GM21515 (cell line): Measurements from ENCODE around the gene PRKAR1B.

ENCODE experiments used
- ATAC-seq: cut with Tn5 transposase; IDR thresholded peaks from one replicate; pipeline ENCODE4 v1.9.1; 2021; ENCODE audit not compliant: unreplicated experiment

PRKAR1B gene

DNA sequence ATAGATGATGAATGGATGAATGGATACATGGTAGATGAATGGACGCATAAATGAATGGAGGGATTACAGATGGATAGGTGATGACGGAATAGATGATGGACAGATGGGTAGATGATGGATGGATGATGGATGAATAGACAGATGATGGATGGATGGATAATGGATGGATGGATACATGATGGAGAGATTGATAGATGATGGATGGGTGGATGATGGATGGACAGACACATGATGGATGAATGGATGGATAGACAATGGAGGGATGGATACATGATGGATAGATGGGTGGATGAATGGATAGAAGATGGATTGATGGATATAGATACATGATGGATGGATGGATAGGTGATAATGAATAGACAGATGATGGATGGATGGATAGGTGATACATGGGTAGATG lies 198.6 kb downstream of the PRKAR1B start:
- no peak for ATAC-seq

DNA sequence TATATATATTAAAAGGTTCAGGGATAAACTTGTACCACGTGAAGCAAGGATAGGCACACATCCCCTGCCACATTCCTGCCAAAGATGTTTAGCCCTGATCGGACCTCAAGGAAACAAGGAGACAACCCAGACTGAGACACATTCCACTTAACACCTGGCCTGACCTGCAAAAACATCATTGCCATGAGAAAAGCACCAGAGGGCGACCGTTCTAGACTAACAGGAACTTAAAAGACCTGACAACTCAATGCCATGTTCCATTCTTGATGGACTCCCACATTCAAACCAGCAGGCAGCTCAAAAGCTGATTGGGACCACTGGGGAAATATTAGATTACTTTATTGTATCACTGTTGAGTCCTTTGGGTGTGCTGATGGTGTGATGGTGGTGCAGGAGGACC lies 199.4 kb downstream of the PRKAR1B start:
- no peak for ATAC-seq

DNA sequence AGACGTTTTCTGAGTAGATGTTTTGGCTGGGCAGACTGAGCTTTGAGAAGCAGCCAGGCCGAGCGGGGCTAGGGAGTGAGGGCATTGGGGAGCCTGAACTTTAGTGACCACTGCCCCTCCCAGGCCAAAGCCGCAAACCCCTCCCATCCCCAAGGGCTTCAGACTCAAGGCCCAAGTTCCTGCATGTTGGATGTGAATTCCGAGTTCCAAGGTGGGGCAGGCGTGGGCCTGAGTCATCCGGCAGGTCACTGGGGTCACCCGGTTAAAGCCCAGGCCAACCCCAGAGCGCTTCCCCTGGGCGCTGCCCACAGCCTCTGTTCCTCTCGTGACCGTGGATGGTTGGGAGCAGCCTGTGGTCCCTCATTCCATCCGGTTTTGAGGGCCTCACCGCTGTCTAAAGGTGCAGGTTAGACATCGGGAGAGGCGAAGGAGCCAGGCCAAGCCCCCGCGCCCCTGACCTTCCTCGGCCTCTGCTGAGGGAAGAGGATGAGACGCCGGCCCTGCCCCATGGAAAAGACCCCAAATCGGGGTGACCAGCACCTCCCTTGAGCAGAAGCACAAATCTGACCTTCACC lies 200.5 kb downstream of the PRKAR1B start:
- ATAC-seq, result no peak

DNA sequence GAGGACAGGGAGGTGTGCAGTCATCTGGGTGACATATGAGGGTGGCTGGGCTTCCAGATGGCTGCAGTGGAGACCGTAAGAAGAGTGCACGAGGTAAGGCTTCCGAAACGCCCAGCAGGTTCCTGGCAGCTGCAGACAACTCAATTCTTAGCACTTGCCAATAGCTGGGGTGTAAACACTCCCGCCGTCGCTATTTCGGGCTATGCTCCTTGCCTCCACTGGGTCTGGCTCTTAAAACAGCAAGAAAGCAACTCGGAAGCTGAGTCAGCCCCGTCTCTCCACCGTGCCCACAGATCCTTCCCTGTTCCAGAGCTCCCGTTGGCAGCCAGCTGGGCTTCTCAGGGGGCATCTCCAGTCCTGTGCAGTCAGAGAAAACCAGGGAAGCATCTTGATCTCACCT lies 201.3 kb downstream of the PRKAR1B start:
- no peak for ATAC-seq

DNA sequence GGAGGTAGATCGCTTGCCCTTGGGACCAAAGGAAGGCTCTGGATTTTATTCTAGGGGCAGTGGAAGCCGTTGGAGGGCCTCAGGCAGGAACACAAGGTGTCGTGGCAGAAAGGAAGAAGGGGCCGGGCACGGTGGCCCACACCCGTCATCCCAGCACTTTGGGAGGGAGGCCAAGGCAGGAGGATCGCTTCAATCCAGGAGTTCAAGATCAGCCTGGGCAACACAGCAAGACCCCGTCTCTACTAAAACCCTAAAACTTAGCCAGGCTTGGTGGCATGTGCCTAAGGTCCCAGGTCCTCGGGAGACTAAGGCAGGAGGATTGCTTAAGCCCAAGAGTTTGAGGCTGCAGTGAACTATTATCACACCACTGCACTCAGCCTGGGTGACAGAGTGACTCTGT lies 202.3 kb downstream of the PRKAR1B start:
- no peak for ATAC-seq

DNA sequence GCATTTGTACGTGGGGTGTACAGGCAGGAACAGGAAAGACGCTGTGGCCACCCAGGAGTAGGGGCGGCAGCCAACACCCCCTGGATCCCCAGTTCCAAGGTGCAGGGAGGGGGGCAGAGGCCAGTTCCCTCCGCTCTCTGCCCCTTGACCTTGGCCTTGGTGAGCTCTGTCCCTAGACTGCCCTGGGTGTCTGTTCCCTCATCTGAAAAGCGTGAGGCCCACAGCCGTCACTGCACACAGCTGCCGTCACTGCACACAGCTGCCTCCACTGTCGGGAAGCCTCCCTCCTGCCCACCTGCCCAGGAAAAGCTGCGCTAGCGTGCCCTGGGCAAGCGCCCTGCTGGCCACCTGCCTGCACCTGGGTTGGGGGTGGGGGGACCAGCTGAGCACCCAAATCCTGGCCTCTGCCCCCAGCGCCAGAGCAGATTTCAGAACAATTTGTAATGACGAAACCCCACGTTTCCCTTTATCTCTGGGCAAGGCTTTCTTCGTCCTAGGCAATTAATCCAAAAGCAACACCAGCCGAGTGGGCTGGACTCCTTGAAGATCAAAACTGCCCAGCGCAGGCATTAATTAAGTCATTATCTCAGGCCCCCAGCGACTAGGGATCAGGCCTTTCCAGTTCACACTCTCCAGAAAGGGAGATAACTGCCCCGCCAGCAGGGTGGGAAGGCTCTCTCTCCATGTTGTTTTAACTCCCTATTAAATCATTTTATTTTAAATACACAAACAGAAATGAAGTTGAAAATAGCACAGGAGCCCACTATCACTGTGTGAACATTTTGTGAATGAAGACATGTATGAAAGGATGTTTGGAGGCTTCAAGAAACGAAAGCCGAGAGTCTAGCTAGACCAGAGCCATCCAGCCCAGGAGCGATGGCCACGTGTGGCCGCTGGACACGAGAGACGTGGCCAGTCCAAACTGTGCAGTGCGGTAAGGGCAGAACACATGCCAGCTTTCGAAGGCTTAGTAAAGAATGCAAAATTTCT lies 203.4 kb downstream of the PRKAR1B start:
- no peak for ATAC-seq

DNA sequence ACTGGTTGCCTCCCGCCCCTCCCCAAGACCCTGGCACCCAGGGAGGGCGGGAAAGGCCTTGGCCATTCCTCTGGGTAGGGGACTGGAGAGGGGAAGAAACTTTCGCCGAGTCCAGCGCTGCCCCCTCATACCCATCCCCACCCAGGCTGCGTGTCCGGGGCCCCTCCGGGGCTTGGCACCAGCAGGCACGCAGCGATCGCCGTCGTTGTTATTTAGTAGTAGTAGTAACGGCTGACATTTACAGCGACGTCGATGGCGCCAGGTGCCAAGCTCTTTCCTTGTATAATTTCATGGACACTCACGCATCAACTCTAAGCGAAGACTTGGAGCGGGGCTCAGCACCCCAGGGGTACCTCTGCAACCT lies 204.1 kb downstream of the PRKAR1B start:
- ATAC-seq, result no peak

DNA sequence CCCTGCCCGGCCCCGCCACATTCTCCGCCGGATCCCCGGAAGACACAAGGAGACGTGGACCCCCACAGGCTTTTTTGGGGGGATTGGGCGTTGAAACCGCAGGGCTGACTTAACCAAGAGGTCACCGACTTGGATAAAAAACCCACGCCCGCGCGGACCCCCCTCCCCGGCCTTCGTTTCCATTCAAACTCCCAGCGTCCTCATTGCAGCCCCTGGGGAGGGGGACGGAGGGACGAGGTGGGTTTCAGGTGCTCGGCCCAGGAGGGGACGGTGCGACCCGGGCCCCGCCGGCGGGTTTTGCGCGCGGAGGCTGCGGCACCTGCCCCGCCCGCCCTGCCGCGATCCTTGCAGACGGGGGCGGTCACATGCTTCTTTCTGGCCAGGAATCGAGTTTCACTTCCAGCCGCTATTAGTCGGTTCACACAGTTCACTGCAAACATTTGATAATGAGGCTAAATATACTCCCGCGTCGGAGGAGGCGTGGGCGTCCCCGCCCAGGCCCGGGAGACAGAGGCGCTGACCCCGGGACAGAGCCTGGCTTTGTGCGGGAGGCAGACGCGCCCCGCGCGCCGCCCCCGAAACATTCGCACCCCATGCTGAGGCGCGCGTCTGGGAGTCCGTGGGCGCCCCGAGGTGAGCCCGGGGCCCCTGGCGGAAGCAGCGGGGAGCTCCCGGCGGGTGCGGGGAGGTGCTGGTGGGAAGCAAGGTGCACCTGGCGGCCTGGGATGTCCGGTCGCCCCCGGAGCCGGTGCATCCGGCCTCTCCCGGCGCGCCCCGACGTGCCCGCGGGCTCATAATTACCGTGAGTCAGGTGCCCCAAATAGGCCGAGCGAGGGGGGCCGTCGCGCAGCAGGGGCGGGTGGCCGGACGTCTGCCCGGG lies 204.8 kb downstream of the PRKAR1B start:
- ATAC-seq, result no peak

DNA sequence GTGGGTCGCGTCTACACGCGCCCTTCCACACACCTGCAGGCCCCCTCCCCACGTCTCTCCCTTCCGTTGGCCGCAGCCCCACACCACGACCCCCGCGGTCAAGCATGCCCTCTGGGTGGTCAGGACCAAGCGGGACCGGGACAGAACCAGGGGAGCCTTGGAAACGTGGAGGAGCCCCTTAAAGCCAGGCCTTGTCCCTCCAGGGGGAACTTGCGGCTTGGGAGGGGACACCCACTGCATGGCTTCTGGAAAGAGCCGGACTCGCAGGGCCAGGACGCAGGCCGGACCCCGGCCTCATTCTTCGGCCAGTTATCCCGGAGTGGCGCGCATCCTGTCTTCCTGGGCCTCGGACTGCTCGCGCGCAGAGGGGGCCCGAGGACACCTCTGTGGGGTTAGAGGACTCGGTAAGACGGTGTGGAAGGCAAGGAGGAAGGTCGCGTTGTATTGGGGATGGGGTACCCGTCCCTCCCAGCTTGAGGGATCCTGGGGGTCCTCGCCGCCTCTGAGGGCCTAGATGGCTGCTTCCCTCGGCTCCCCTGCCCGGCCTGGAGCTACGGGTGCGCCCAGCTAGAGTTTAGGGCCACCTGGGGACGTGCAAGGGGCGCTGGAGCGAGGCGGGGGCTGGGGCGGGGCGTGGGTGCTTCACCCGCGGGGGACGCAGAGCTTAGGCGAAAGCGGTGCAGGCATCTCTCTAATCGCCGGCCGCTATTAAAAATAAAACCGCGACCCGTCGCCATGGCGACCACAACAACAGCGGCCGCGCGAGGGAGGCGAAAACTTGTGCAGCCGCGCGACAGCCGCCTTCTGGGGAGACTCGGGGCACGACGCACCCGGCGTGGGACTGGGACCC lies 205.6 kb downstream of the PRKAR1B start:
- ATAC-seq, result no peak

DNA sequence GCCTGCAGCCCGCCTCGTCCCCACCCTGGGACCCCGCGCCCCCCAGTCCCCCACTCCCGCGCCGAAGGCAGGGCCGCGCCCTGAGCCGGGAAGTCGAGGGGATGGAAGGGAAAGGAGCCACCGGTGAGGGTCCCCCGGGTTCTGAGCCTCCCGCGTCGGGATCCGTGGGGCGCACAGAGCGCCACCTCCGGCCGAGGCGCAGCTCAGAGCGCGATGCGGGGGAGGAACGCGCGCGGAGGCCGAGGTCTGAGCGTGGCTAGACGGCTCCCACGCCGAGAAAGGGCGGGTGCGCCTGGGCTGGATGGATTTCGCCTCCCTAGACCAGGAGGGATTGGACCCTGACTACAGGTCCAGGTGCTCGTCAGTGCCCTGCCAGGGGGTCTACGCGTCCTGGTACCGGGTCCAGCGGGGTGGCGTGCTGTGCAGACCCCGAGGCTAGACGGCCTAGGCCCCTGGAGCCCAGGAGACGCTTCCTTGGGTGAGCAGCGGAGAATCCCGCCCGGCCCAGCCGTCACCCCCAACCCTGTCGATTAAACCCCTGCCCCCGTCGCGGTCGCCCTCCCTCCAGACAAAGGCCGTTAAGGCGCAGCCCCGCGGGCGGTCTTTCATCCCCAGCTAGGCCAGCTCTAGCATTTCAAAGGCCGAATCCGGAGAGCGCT lies 206.4 kb downstream of the PRKAR1B start:
- ATAC-seq, result no peak

DNA sequence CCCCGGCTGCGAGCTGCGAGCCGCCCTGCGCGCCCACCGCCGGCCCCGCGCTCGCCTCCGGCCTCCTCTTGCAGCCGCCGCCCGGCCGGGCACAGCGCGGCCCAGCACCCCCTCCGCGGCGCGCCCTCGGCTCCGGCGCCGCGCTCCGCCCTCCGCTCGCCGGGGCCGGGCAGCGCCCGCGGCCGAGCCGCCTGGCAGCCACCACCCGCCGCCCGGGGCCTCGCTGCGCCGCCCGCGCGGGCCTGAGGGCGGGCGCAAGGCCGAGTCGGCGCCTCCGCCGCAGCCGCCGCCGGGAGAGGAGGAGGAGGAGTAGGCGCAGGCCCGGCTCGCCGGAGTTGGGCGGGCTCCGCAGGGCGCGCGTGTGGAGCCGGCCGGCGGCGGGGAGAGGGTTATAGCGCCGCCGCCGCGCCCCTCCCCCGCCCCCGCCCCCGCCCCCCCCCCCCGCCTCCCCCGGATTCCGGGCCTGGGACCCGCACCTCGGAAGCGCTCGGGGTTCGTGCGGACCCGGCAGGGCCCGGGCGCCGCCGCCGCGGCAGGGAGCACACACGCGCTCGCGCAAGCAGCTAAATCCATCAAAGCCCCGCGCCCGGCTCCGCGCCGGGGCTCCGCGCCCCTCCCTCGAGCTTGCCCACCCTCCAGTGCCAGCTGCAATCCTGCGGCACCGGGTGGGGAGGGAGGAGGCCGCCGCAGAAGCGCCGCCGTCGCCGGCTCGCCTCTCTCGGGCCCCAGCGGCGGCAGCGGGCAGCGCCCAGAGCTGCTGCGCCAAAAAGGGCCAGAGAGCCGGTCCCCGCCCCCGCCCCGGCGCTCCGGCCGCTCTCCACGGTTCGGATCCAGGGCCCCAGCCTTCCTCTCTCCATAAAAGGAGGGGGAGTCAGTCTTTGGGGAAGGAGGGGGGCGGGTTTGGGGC lies 207.3 kb downstream of the PRKAR1B start, which contains the start of gene PDGFA:
TSS of gene PDGFA (minus strand) at position 363 of the 907 bp plus-strand sequence. CDS start 845 bp downstream, outside the sequence.
- no peak for ATAC-seq

DNA sequence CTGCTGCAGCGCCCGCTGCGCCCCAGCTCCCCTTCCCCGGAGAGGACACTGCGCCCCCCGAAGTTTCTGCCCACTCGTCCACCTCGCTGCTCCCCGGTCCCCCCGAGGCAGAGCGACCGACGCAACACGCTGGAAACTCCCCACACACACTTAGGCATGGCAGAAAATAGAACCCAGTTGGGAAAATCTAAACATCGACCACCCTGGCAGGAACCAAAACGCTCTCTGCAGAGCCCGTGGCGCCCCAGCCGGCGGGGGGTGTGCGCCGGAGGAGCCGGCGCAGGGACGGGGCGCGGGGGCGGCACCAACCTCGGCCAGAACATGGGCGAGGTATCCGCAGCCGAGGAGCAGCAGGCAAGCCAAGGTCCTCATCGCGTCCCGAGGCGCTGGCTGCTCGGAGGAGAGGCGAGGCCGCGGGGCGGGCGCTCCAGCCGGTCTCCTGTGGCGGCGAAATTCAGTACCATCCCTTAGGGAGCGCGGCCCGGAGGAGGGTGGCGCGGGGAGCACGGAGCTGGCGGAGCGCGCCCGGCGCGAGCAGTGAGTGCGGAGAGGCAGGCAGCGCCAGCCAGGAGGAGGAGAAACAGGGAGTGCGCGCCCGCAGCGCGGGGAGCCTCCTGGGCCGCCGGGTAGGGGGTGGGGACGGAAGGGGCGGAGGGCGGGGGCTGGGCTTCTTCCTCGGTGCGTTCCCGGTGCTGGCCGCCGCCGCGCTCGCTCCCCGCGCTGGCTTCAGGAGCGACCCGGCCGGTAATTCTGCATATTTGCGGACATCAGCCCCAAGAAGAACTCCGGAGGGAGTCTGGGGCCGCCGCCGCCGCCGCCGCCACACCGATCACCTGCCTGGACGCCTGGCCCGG lies 208.2 kb downstream of the PRKAR1B start:
- ATAC-seq, result no peak

DNA sequence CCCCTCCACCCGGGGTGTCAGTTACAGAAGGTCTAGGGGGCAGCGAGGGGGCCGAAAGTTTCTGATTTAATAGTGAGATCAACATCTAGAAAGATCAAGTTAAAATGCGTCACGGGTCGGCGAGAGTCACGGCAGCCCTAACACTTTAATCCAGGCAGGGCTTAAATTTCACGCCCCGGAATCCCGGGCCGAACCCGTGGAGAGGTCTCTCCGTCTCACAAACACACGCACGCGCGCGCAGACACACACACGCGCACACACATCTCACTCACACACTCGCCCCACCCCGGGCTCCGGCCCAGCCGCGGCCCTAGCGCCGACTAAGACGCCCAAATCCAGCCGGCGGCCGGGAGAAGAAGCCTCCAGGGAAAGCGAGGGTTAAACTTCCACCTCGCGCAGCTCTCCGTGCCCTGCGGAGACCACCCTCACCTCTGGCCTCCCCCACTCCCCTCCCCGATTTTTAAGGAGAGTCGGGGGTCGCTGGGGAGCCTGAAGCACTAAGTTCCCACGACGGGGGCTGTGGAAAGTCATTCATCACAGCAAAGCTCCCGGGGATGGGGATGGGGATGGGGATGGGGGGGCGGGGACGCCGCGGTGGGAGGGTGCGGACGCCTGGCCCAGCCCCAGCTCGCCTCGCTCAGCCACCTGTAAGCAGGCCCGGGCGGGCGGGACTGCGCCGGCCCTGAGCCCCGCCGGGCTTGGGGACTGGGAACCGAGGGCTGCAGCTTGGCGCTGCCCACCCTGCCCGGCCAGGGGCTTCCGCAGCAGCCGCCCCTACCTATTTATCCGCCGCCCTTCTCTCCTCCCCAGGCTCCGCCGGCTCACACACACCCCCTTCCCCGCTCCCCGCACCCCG lies 209.1 kb downstream of the PRKAR1B start:
- ATAC-seq, result no peak

DNA sequence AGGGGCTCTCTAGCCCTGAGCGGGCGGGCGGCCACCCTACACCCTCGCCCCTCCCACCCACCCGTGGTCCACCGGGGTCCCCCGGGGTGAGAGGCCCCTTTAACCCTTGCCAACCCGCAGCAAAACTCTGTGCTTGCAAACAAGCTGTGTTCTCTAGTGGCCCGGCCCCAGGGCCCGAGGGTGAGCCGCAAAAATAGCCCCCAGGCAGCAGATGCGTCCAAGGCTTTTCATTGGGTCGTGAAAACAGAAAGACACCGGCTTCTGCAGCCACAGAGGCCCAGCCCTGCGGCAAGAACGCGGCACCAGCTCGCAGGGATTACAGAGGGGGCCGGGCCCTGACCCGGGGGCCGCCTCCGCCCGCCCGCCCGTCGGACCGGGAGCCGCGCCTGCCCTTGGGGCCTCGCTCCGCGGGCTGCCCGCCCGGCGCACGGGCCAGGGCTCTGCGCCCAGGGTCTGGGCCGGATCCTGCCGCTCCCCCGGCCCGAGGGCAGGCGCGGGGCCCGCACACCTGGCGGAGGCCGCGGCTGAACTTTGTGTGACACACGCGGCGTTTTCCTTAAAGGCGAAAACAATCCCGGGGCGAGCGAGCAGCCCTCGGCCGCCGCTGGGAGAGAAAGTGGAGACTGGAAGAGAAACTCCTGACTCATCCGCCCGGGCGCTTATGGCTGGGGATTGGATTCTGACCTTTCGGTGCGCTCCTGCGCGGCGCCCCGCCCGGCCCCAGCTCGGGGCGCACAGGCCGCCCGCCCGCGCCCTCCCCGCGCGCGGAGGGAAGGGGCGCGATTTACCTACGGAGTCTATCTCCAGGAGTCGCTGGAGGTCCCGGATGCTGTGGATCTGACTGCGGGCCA lies 210.2 kb downstream of the PRKAR1B start:
- ATAC-seq, result no peak

DNA sequence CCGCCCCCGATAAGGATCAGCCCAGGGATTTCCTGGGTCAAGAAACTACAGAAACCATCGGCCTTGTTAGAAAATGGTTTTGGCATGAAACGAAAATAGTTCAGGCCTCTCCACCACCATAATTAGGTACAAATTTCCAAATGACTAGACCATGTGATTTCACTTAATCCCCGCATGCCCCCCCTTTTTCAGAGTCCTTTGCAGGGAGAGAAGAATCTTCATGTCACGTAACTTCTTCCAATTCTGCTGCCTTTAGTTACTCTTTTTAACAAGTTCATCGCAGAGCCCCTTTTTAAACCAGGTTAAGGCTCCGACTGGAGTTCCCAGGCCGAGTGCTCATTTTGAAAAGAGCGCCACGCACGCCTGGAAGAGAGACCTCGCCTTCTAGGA lies 210.9 kb downstream of the PRKAR1B start:
- ATAC-seq, result no peak

DNA sequence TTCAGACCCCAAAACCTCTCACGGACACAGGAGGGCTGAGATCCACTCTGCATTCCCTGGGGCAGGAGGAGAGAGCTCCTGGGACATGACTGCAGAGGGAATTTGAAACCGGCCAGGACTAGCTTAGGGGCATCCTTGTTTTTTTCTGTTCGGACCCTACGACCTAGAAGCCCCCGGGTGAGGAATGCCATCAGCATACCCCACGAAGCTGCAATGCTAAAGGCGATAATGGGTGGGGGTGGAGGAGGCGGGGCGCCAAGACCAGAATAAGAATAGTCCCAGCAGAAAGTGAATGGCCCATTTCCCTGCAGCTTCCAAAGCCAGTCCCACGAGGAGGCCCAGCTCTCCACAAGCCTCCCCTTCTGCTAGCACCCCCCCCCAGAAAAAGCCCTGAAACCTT lies 211.5 kb downstream of the PRKAR1B start:
- ATAC-seq, result no peak
